ENCODE measurements around the gene TBC1D30.

Gene TBC1D30

DNA sequence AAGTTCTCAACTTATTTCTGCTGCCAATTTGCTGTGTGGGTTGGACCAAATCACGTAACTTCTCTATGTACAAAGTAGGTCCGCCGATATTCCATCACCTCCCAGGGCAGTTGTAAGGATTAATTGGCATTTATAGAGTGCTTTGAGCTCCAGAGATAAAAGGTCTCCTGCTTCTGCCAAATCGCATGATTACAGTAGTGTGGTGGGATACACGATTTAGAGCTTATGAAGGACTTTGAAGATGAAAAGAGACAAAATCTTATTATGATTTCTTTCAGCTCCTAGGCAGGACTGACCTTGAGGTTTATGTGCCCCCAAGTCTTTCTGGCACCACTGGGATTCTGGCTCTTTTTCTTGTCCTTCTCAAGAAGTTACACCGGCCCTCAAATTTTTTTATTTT, 84.7 kb downstream of the TBC1D30 start:
- DNase-seq (ENCODE audit: low read depth in 2 of 2): no peak

DNA sequence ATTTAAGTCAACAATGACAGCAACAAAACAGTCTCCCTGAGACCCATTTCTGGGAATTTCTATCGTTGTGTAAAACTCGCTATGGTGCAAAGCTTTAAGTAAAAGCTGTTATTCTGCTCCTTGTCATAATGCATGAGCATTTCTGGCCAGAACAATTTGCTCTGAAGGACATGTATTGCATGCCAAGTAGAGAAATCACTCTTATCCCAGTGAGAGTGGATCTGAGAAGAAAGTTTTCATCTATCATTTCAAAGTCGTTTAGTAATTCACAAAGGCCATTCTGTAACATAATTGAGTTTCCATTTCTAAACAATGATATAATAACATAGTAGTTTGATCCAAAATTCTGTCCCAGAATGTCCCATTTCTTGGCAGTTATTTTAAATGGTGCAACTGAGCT, 86.6 kb downstream of the TBC1D30 start:
- no peak for DNase-seq (ENCODE audit: low read depth in 2 of 2)

DNA sequence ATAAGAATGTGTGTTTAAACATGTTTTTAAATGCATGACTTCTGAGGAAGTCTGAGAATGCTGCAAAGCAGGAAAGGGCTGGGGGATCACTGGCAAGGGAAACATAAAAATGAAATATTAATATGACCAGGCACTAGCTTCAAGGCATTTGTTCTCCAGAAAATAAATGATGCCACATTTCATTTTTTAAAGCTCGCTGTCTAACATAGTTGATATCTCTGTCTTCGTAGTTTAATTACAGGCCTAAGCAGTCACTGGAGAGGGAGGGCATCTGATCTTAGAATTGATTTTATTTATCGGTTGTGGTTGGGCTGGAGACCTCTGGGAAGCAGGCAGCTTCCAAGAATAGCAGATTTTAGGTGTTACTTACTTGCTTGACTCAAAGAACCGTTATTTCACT, 87.5 kb downstream of the TBC1D30 start:
- no peak for DNase-seq (ENCODE audit: low read depth in 2 of 2)

DNA sequence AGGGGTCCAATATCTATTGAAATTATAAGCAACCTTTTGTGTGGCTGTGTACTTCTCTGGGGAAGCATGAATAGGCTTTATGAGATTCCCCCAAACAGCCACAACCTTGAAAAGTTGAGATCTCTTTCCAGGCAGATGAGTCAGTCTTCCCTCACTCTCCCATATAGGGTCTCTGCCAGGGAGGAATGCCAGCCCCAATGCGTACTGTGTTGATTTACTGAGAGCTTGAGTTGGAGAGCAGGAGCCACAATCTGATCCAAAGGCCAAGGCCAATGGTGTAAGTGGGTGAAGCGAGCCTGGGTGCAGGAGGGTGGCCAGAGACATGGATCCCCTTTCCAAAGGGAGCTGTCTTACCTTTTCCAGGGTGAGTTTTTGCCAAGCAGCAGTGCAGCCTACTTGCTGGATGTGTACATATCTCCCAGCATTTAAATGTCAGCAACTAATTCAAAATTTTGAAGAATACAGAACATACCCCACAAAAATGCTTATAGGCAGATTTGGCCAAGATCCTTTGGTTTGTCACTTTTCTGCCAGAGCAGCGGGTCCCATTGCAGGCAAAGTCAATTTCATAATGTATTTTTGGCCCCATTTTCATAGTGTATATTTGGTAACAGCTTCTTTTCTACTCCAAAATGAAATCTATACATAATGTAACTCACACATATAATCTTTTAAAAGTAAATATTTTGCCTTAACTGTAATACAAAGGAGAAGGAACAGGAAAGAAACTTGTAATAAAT, 88.2 kb downstream of the TBC1D30 start:
- DNase-seq (ENCODE audit: low read depth in 2 of 2): no peak

DNA sequence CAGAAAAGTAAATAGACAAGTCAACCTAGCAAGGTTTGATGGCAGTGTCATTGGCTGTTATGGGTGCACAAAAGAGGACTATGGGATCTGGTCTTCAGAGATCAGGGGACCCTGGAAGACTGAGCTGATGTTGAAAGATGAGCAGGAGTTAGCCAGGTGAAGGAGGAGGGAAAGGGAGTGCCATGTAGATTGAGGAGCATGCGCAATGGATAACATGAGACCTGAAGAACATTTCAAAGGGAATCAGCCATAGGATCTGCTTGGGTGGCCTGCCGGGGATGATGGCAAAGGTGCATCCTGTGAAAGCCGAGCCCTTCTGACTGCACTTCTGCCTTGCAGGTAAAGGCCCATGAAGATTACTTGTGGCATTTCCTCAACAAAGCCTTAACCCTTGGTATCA, 90.8 kb downstream of the TBC1D30 start:
- no peak for DNase-seq (ENCODE audit: low read depth in 2 of 2)

DNA sequence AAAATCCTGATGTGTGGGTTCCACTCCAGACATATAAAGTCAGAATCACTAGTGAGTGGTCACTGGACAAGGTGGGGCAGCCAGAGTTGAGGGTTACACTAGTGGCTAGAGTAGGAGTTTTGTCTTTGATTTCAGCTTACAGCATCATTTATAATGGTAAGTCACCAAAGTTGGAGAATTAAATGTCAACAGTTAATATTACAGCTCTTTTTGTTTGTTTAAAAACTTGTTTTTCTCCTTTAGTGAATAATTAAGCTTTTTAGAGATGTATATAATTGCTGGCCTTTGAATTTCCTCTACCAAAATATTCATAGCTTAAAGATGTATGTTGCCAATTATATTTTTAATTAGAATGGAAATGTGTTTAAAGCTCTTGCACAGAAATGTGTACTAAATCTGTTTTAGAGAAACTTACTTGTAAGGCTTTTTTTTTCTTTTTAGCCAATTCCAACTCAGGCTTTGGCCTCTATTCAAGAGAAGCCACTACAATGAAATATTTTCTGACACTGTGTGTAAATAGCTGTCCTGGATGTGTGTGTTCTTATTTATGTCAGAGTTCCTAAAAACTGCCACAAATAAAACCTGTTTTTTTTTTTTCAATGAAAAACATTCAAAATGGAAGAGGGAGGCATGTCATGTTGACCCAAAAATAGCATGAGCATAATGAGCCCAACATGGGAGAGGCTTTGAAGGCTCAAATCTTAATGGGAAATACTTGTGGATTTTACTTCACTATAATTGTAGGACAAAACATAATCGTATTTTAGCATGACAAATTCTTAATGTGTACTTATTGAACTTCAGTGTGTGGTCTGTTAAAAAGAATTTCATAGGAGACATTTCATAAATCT, 92.2 kb downstream of the TBC1D30 start:
- no peak for DNase-seq (ENCODE audit: low read depth in 2 of 2)

DNA sequence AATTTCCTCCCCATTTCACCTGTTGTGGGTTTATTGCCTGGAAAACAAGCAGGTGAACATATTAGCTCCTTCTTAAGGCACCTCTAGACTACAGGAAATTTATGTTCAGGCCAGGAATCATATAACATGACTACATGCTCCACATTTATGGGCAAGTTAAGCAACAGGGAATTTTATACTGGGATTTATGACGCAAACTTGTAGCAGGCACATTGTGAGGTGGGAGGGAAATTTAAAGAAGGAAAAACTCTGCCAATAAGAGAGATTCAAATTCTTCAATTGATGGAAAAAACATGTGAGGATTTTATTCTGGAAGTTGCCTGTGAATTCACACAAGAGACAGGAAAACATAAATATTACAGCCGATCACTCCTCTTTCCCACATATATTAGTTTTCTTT, 93.9 kb downstream of the TBC1D30 start:
- DNase-seq (ENCODE audit: low read depth in 2 of 2): no peak

DNA sequence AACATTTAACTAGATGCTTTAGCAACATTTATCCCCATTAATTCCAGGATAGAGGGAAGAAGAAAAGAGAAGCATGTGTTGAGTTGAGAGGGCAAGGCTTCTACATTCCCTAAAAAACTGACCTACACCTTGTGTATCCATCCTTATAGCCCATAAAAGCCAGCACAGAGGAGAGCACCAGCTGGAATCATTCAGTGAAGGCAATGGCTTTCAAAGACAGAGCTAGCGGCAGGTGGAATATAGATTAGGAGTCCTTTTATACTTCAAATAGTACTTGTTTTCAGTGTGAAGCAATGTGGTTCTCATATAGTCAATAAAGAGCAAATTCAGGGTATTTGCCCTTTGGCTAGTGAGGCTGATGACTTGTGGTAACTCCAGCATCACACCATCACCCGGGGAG, 94.4 kb downstream of the TBC1D30 start:
- DNase-seq (ENCODE audit: low read depth in 2 of 2): no peak

DNA sequence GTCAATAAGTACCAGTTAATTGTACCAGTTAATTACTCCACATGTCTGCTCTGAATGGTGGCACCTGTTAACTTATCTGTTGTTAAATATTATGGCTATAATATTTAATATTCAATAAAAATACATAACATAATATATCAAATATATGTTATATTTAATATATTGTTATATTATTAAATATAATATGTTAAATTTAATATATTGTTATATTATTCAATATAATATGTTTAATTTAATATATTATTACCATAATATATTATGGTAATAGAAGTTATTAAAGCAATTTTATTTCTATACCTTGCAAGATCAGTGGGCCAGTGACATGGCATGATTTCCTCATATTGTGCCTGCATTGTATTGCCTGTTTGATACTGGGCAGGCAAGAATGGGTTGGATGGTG, 98.4 kb downstream of the TBC1D30 start:
- no peak for DNase-seq (ENCODE audit: low read depth in 2 of 2)

DNA sequence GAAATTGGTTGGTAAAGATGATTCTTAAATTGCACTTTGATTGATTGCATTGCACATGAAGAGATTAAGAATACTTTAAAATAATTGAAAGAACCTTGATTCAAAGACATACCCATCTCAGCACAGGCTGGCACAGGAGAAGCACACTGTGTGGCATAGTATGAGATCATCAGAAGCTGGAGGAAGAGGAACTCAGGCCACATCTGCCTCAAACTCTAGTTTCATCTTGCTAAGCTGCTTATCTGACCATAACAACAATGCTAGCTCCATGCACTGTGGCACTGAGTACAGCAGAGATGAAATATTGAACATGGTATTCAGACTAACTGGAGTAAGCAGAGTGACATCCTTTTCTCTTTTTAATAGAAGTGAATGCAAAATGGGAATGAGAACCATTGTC, 99.1 kb downstream of the TBC1D30 start:
- DNase-seq (ENCODE audit: low read depth in 2 of 2): no peak
